Activated naive CD8-positive, alpha-beta T cell (primary cell): ENCODE measurements around the gene C10orf67.

ENCODE experiments used
- H3K27ac Mint-ChIP-seq: one replicate; pipeline ENCODE4 v1.8.0; 2021; ENCODE audit warnings: mixed read lengths
- H3K27me3 Mint-ChIP-seq: one replicate; pipeline ENCODE4 v1.8.0; 2021; ENCODE audit warnings: mixed read lengths
- H3K36me3 Mint-ChIP-seq: one replicate; pipeline ENCODE4 v1.8.0; 2021; ENCODE audit warnings: mixed read lengths
- H3K4me1 Mint-ChIP-seq: one replicate; pipeline ENCODE4 v1.8.0; 2021; ENCODE audit warnings: low read depth, mixed read lengths
- H3K4me3 Mint-ChIP-seq: one replicate; pipeline ENCODE4 v1.8.0; 2021; ENCODE audit warnings: mild to moderate bottlenecking, mixed read lengths
- H3K9me3 Mint-ChIP-seq: one replicate; pipeline ENCODE4 v1.8.0; 2021; ENCODE audit warnings: low read depth, mixed read lengths

The C10orf67 gene

DNA sequence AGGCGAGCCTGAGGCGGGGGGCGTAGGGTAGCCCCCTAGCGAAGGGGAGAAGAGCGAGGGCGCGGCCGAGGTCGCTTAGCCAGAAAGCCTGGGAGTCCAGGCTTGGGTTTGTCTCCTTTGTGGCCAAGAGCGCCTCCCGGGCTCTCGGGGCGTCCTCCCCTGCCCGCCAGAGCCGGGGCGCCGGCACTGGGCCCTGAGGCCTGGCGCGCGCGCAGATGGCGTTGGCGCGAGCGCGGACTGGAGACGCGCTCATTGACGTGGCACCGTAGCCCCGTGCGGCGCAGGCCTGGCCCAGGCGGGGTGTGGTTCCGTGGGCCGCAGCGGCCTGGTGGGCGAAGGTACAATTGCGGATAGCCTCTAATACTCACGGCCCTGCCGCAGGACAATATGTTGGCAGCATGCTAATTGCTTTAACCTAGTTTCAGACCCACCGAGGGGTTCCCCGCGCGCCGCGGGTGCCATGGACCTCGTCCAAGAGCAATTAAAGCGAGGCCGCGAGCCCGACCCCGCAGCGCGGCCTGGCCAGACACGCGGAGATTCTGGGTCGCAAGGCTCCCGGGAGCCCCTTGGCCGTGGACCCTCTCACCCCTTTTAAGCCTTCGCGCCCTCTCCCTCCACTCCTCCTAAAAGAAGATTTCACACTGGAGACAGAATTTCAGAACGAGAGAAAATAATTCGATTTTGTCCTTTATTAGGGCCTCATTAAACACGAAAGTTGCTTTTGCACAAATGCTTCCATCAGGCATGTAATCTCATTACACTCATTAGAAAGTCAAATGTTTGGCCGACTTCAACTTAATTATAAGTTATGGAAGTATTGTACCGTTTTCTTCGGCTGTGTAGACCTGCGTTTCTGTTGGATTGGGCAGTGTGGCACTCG, 149.4 kb downstream of the C10orf67 start:
- Mint-ChIP-seq H3K36me3 (no peaks in the 10 kb centered on the region), H3K27me3 (peaks cover 41% of the 10 kb centered on the region), H3K27ac (no peak overlapping the region), H3K4me3 (no peak overlapping the region), H3K4me1 (peaks cover 18% of the 10 kb centered on the region), H3K9me3 (no peaks in the 10 kb centered on the region)

DNA sequence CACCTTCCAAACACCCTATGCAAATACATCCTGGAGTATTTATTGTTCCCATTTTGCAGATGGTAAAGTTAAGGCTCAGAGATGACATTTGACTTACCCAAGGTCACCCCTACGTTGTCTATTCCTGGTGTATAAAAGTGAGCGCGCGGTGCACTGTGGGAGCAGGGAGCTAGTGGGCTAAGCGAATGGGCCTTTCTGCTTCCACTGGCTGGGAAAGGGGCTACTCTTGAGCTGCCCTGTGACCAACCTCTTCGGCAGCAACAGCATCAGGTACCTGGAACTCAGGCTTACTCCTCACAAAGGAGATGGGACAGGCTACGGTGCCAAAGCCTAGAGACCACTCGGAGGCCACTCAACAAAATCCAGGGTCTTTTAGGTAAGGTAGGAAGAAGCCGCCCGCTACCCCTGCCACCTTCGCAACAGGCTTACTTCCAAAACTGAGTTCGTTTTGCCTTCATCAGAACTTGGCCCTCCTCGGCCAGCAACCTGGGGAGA, 150.1 kb downstream of the C10orf67 start:
- no peak overlapping the region for H3K27ac Mint-ChIP-seq
- peaks cover 39% of the 10 kb centered on the region for H3K27me3 Mint-ChIP-seq
- no peak overlapping the region for H3K4me3 Mint-ChIP-seq
- no peaks in the 10 kb centered on the region for H3K36me3 Mint-ChIP-seq
- no peaks in the 10 kb centered on the region for H3K9me3 Mint-ChIP-seq
- peaks cover 16% of the 10 kb centered on the region for H3K4me1 Mint-ChIP-seq

DNA sequence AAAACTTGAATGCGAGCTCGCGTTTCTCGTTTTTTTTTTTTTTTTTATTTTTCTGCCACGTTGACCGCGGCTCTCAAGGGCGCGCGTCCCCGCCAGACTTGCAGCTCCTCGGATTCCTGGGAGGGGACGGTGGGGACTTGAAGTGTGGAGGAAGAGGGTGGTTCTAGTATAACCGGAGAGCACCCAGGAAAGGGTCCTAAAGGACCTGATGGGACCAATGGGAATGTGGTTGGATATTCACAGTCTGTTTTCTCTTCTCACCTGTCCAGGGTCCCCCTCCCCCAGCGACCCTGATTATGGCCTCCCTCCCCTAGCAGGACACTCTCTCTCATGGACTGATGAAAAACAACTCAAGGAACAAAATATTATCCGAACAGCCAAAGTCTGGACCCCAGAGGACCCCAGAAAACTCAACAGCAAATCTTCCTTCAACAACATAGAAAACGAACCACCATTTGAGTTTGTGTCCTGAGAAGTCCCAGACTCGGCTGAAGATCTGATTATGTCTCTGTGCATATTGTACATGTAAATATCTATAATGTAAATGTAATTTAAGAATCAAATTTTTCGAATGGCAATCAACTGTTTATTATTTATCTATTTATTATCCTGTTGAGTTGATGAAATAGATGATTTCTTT, 151.0 kb downstream of the C10orf67 start:
- peaks cover 43% of the 10 kb centered on the region for H3K27me3 Mint-ChIP-seq
- H3K4me1 Mint-ChIP-seq: peaks cover 16% of the 10 kb centered on the region
- H3K27ac Mint-ChIP-seq: no peak overlapping the region
- H3K9me3 Mint-ChIP-seq: no peaks in the 10 kb centered on the region
- peak overlapping the region; percentile 45 for H3K4me3 Mint-ChIP-seq
- H3K36me3 Mint-ChIP-seq: no peaks in the 10 kb centered on the region

DNA sequence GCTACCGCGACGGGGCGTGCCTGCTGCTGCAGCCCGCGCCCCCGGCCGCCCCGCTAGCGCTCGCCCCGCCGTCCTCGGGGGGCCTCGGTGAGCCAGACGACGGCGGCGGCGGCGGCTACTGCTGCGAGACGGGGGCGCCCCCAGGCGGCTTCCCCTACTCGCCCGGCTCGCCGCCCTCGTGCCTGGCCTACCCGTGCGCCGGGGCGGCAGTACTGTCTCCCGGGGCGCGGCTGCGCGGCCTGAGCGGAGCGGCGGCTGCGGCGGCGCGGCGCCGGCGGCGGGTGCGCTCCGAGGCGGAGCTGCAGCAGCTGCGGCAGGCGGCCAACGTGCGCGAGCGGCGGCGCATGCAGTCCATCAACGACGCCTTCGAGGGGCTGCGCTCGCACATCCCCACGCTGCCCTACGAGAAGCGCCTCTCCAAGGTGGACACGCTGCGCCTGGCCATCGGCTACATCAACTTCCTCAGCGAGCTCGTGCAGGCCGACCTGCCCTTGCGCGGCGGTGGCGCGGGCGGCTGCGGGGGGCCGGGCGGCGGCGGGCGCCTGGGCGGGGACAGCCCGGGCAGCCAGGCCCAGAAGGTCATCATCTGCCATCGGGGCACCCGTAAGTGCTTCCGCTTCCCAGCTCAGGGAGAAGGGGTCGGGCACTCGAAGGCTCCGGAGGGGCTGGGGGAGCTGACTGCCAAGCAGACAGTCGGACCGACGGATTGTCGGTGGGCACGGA, 151.7 kb downstream of the C10orf67 start:
- Mint-ChIP-seq H3K4me3 (peak overlapping the region; percentile 38), H3K27ac (no peak overlapping the region), H3K36me3 (no peaks in the 10 kb centered on the region), H3K27me3 (peaks cover 39% of the 10 kb centered on the region), H3K9me3 (no peaks in the 10 kb centered on the region), H3K4me1 (peaks cover 11% of the 10 kb centered on the region)

DNA sequence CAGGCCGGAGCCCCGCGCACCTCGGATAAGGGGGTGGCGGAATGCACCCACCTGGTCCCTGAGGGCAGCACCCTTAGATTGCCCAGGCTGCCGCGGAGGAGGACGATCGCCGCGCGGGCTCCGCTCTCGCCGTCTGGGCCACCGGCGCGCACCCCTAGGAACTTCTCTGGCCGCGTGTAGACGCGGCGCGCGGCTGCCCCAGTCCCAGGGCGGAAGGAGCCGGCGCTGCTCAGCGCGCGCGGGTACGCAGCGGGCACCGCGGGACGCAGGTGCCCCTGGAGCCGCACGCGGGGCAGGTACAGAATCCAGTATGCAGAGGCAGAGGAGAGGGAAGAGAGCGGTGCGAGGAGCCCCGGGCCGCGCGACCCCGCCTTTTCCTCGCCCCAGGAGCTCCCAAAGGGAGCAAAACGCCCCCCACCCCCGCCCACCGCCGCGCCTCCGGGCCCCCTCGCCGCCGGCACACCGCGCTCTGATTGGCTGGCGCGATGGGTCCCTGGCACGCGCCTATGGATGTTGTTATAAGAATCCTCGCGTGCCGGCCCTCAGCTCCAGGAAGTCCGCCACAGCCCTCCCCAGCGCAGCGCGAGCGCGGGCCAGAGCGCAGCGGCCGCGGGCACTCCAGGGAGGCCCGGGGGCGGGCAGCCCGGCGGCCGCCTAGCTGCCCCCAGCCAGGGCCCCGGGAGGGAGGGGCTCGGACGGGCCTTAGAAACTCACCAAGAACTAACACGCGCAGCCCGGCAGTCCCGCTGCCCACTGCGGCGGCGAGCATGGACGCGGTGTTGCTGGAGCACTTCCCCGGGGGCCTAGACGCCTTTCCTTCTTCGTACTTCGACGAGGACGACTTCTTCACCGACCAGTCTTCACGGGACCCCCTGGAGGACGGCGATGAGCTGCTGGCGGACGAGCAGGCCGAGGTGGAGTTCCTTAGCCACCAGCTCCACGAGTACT, 152.6 kb downstream of the C10orf67 start, which contains the start of gene PTF1A:
PTF1A (plus strand) TSS at position 549 of the 948 bp plus-strand sequence; CDS start at position 768, 219 bp downstream.
- Mint-ChIP-seq H3K9me3 (no peaks in the 10 kb centered on the region), H3K27ac (no peak within 1 kb of the TSS), H3K4me1 (peaks cover 11% of the 10 kb centered on the region), H3K36me3 (no peaks in the 10 kb centered on the region), H3K27me3 (peaks cover 42% of the 10 kb centered on the region), H3K4me3 (peak within 1 kb of the TSS; percentile 38)

DNA sequence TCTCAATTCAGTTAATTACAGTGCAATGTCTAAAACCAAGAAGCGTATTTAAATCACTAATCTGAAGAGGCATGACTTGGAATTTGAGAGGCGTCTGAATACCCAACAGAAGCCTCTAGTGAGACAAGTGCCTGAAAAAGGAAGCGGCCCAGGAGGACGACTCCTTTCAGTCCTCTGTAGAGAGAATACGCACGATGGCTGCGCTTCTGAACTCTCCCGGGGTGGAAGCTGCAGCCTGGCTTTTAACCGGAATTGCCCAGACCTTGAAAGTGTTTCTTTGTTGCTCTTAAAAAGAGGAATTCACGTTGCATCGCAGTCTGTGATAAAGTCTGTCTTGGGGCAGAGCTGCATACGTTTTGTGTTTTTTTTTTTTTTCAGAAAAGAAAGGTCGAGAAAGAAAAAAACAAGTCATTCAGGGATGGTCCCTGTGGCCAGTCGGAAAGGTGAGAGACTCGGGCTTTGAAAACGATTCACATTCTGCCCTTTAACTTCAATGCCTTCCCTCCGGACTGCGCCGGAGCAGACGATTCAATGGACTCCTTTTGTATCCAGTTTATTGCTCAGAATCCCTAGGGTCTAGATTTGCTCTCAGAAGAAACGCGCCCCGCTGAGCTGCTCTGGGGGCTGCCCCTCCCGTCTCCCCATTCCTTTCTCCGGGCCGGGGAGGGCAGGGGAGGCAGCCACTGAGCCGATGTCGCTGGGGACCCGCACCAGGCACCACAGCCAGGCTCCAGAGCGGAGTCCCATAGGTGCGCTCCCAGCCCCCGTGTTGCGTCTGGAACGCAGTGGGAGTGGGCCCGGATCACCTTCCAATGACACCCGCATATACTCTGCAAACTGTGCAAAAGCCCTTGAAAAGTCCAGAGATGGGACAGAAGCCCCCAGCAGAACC, 153.5 kb downstream of the C10orf67 start:
- H3K27ac Mint-ChIP-seq: no peak overlapping the region
- peaks cover 11% of the 10 kb centered on the region for H3K4me1 Mint-ChIP-seq
- no peaks in the 10 kb centered on the region for H3K9me3 Mint-ChIP-seq
- peaks cover 33% of the 10 kb centered on the region for H3K27me3 Mint-ChIP-seq
- no peaks in the 10 kb centered on the region for H3K36me3 Mint-ChIP-seq
- no peak overlapping the region for H3K4me3 Mint-ChIP-seq

DNA sequence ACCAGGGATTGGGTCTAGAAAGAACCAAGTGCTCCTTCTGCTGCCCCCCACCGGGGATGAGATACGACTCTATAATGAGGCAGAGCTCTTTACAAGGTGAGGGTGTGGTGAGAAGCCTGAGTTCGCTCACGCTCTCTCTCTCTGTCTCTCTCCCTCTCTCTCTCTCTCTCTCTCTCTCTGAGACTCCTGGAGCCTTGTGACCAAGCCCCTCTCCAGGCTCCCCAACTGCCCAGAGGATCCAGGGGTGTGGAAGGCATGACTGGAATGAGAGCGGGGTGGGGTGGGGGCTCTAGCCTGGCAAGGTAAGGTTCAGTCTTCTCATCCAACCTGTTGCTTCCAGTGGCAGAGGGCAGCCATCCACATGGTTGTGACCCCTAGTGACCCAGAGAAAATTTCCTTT, 155.6 kb downstream of the C10orf67 start:
- Mint-ChIP-seq H3K4me1 (peaks cover 6% of the 10 kb centered on the region), H3K27me3 (peaks cover 30% of the 10 kb centered on the region), H3K9me3 (no peaks in the 10 kb centered on the region), H3K36me3 (no peaks in the 10 kb centered on the region), H3K27ac (no peak overlapping the region), H3K4me3 (no peak overlapping the region)

DNA sequence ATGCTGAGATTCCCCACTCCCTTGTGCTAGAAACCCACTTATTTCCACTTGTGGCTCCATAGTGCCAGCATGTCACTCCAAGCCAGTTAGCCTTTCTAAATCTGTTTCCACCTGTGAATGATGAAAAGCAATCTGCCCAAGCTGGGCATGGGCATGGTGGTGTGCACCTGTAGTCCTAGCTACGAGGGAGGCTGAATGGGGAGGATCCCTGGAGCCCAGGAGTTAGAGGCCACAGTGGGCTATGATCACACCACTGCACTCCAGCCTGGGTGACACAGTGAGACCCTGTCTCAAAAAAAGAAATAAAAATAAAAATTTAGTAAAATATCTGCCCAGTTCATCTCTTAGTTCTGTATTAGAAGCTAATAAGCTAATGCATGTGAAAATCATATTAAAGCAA, 157.4 kb downstream of the C10orf67 start:
- Mint-ChIP-seq H3K36me3 (no peaks in the 10 kb centered on the region), H3K27me3 (peaks cover 32% of the 10 kb centered on the region)

DNA sequence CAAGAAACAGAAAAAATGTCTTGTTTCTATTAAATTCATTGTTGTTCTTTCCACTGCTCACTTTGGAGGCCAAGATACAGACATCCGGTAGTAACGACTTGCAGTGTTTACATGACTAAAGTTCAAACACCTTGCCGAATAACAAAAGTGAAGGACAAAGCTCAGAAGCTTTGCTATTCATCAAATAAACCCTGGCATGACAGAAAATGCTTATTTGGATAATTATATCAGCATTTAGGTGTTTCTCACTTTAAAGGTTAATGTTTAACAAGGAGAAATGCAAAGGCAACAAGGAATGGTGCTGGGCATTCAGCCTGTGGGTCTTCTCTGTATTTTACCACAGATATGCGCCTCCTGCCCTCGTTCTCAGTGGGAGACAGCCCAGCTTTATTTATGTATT, 157.9 kb downstream of the C10orf67 start:
- peaks cover 34% of the 10 kb centered on the region for H3K27me3 Mint-ChIP-seq
- no peaks in the 10 kb centered on the region for H3K36me3 Mint-ChIP-seq
- H3K4me1 Mint-ChIP-seq: peaks cover 4% of the 10 kb centered on the region
- no peaks in the 10 kb centered on the region for H3K9me3 Mint-ChIP-seq
- no peak overlapping the region for H3K27ac Mint-ChIP-seq
- no peak overlapping the region for H3K4me3 Mint-ChIP-seq

More for the DNA sequence above, 157.4 kb downstream of the C10orf67 start:
- Mint-ChIP-seq H3K4me1 (peaks cover 4% of the 10 kb centered on the region), H3K4me3 (no peak overlapping the region), H3K27ac (no peak overlapping the region), H3K9me3 (no peaks in the 10 kb centered on the region)

DNA sequence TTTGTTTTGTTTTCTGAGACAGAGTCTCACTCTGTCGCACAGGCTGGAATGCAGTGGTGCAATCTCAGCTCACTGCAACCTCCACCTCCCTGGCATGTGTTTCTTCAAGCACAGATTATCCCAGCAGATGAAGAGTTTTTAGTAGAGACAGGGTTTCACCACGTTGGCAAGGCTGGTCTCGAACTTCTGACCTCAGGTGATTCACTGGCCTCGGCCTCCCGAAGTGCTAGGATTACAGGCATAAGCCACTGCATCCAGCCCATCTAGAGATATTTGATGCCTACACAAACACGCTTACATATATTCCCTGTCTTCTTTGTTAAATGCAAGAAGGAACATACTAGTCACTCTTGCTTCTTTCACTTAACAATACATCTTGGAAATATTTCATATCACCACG, 158.4 kb downstream of the C10orf67 start:
- H3K9me3 Mint-ChIP-seq: no peaks in the 10 kb centered on the region
- no peak overlapping the region for H3K4me3 Mint-ChIP-seq
- peaks cover 36% of the 10 kb centered on the region for H3K27me3 Mint-ChIP-seq
- no peaks in the 10 kb centered on the region for H3K36me3 Mint-ChIP-seq
- H3K4me1 Mint-ChIP-seq: peaks cover 4% of the 10 kb centered on the region
- no peak overlapping the region for H3K27ac Mint-ChIP-seq

DNA sequence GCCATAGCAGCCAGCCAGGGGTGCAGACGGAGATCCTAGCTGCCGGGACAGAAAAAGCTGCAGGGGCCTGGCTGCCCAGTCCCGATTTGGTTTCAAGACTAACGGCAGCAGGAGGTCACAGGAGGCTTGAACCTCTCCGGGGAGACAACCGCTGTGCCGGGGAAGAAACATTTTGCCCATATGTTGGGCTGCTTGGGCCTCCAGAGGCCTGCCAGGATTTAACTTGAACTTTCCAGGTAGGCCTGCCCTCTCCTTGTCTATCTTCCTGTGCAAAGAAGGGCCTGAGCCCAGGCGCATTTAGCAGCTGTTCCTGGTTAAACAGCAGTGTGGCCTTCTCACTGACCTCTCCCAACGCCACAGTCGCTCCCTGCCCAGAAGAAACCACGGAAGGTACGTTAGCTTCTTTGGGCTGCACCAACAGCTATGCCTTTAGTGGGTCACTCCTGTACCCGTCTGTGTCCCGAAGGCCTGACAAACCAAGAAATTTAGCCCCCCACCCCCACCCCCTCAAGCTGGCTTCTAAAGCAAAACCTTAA, 169.6 kb downstream of the C10orf67 start:
- Mint-ChIP-seq H3K9me3 (no peaks in the 10 kb centered on the region), H3K27me3 (peaks cover 50% of the 10 kb centered on the region), H3K27ac (no peak overlapping the region), H3K4me1 (peaks cover 15% of the 10 kb centered on the region), H3K36me3 (no peaks in the 10 kb centered on the region), H3K4me3 (no peak overlapping the region)

DNA sequence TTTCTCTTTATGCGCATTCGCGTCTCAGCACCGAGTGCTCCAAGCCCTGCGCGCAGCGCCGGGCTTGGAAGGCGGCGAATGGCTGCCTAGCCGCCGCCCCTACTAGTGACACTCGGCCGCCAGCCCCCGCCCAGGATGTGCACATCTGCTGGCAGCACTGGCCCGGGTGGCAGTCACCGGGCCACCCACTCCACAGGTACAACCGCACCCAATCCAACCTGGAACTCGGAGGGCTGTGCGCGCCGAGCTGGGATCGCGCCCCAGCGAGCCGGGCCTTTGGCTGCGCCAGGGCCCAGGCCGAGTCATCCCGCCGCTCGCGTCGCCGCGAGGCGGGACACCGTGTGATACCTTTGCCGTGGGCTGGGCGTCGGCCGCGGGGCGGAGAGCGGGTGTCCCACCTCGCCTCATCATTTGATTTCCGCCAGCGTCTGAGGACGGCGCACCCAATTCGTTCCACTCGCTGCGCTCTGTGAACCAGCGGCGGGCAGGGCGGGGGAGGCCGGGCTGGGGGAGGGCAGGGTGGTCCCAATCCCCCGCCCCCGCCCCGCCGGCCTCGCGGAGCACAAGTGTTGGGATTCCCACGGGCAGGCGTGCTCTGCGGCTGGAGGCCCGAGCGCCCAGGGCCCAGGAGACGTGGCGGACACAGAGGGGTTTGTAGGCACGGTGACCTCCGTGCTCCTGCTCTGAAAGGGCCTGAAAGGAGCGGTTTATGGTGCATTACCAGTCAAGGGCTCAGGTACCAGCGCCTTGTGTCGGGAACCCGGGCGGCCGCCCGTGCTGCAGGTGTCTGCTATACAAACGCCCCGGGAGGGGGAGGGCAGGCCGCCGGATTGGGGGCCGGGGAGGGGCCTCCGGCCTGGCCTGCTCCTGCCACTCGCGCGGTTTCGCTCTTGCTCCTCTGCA, 170.3 kb downstream of the C10orf67 start:
- no peak overlapping the region for H3K27ac Mint-ChIP-seq

More for the DNA sequence above, 170.3 kb downstream of the C10orf67 start:
- Mint-ChIP-seq H3K4me1 (peaks cover 15% of the 10 kb centered on the region), H3K9me3 (no peaks in the 10 kb centered on the region), H3K27me3 (peaks cover 51% of the 10 kb centered on the region), H3K36me3 (no peaks in the 10 kb centered on the region), H3K4me3 (no peak overlapping the region)
